Esophagus muscularis mucosa (tissue), 4 donors: ENCODE results near the gene UBL7.

ENCODE experiments used
- CTCF ChIP-seq, 3 experiments: fragments of 200-600 bp in 2 of 3; fragments of 450-650 bp in 1 of 3; sonication (generic) in 2 of 3; IDR thresholded peaks; one replicate each; pipeline ENCODE4 v1.5.1; 2017 to 2019; ENCODE audit warnings: antibody characterized with exemption in 3 of 3, mild to moderate bottlenecking in 2 of 3, moderate library complexity in 1 of 3
- EP300 ChIP-seq: sonication (generic); formaldehyde crosslinking; IDR thresholded peaks from one replicate; pipeline ENCODE4 v1.6.1; 2017; ENCODE audit warnings: antibody characterized with exemption
- POLR2A ChIP-seq: fragments of 450-650 bp; IDR thresholded peaks from one replicate; pipeline ENCODE4 v1.6.1; 2017; ENCODE audit warnings: antibody characterized with exemption, moderate library complexity, mild to moderate bottlenecking, low read depth
- POLR2AphosphoS5 ChIP-seq, 2 donors: sonication (generic); formaldehyde crosslinking; IDR thresholded peaks; one replicate each; pipeline ENCODE4 v1.6.1; 2017; ENCODE audit warnings: antibody characterized with exemption in 2 of 2

- TF ChIP-seq EP300 (no peak), POLR2AphosphoS5 (IDR thresholded peaks at IDR 0.05) (no peak), CTCF (IDR thresholded peaks at IDR 0.05) (no peak), POLR2A (no peak)
Observed at GRCh38 chr15:74438206-74438605, 22.8 kb downstream of the UBL7 start.
